Midbrain (tissue), 1 donor: ENCODE results near the gene PLCG1.
"Not testable (repeated sequence)": the region's sequence is repeated elsewhere in the genome, so short reads cannot be mapped to it uniquely, and the experiment has no call there.

Source experiments
- DNase-seq: peaks from one replicate; lab custom pipeline; 2025; lab: John Stamatoyannopoulos, UW

Gene PLCG1

DNA sequence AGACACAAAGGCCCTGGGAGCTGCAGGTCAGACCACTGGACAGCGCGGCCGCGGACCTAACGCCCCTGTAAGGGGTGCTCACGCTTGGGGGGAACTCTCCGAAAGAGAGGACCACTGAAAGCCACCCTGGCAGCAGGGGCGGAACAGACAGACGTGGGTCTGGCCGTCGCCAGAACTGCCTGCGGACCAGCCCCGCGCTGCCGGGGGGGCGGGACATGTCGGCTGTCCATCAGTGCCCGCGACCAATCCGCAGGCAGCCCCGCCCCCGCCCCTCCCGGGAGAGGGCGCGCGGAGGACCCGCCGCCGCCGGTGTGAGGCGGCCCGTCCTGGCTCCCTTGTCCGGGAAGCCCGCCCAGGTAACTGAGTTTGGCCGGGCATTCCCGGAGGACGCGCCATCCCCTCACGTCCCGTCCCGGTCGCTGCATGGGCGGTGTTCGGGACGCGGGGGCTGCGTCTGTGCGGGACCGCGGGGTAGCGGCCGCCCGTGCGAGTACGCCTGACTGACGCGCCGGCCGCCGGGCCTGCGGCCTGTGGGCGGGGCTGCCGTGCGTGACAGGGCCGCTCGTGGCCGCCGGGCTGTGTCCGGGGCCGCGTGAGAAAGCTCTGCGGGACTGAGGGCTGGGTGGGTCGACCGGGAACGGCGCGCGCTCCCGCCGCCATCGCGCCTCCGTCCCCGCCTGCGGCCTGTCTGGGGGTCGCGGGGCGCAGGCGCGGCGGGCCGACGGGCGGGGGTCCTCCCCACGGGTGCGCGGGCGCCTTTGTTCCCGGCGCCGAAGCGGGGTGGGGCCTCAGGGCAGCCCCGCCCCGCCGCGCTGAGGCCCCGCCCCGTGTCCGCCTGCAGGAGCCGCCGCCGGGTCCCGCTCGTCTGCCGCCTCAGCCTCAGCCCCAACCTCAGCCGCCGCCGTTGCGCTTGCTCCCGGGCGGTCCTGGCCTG is at the start of gene PLCG1:
Gene PLCG1 (plus strand): TSS at position 864 of the 934 bp plus-strand sequence. CDS start 99 bp downstream, outside the sequence.
- peak; percentile 91 for DNase-seq

DNA sequence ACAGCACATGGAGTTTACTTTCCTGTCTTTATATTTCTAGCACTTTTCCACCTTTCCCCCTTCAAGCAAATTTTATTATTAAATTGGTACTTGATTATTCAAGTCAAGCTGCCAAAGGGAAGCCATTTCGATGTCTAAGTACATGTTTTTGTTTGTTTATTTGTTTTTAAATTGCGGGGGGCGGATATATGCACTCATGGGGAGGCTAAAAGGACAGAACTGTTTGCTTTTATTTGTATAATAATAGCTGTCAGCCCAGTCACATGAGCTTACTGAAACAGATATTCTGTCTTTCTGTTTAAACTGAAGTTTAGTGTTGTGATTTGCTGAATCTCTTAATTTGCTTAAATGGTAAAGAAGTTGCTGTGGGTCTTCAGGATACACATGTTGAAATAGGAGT is 49.6 kb upstream of the PLCG1 start:
- DNase-seq = no peak

DNA sequence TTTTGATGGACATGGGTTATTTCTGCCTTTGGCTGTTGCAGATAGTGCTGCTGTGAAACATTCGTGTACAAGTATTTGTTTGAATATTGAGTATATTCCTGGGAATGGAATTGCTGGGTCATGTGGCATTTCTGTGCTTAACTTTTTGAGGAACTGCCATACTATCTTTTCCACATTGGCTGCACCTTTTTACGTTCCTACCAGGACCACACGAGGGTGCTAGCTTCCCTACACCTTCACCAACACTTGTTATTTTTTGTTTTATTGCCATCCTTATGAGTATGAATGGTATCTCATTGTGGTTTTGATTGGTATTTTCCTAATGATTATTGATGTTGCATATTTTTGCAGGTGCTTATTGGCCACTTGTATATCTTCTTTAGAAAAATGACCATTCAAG is 47.8 kb upstream of the PLCG1 start:
- no peak for DNase-seq

DNA sequence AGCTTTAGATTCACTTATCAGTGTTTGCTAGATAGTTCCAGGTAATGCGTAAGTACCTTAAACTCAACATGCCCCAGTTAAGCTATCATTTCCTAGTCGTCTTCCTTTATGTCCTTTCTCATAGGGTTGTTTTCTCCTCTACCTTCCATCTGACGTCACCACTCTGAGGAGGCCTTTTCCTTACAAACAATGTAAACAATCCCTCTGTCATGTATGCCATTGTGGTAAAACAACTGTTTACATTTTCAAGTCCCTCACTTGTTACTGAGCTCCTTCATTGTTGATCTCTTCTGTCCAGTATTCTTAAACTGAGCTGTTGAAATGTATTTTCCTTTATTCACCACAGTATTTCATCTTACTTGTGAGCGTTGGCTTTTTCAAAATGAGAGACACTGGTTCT is 45.4 kb upstream of the PLCG1 start:
- DNase-seq = no peak

GRCh38 chr20:41094353-41095055 is 42.8 kb upstream of the PLCG1 start:
- no peak for DNase-seq

DNA sequence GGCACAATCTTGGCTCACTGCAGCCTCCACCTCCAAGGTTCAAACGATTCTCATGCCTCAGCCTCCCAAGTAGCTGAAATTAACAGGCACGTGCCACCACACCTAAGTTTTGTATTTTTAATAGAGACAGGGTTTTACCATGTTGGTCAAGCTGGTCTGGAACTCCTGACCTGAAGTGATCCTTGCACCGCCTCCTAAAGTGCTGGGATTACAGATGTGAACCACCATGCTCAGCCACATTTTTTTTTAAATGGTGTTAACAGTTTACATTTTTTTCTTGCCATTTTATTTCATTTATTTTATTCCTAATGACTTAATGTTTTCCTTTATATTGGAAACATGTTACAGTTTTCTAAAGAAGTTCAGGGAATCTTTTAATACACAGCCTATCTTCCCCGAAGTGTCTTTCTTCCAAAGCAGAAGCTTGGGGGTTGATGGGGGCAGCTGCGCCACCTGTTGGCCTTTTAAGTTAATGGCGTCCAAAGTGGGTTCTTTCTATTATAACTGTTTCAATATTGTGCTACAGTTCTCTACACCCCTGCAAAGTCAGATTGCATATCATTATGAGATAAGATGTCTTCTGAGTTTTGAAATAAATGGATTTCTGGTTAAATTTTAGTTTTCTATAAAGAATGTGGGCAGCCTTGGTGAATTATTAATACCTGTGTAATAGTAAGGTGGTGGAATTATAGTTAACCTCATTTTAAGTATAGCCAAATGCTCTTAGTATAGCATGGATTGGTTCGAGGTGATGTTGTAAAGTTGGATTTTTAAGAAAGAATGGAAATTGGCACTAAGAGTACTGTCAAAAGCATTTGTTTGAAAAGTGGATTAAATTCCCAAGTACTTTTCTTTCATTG is 42.0 kb upstream of the PLCG1 start:
- DNase-seq = peak; percentile 61

GRCh38 chr20:41098703-41099250 is 38.6 kb upstream of the PLCG1 start:
- DNase-seq = no peak

DNA sequence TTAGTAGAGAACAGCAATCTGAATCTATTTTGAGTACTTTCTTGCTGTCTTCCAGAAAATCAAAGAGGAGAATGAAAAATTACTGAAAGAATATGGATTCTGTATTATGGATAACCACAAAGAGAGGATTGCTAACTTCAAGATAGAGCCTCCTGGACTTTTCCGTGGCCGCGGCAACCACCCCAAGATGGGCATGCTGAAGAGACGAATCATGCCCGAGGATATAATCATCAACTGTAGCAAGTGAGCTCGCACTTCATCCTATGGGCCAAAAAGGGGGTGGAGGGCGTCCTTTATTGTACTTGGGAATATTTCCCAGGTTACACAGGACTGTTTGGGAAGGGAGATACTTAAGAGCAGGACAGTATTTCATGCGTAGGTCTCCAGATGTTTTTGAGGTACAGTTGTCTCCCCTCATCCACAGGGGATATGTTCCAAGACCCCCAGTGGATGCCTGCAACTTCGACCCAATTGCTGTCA is 37.3 kb upstream of the PLCG1 start:
- DNase-seq = no peak

DNA sequence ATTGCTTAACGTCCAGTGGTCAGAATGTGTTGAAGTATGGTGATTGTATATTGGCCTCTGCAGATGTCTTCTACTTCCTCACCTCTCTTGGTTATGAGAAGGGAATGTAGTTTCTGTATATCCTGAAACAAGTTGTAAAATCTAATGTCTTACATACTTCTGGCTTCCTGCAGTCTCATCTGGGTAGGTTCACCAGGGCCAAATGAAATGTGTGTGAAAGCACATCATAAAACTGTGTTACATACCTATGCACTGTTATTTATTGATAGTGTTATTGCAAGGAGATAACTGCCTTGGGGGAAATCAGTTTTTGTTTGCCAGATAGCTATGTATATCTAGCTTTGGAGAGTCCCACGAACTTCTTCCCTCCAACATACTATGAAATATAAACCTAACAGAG is 35.7 kb upstream of the PLCG1 start:
- DNase-seq = no peak

DNA sequence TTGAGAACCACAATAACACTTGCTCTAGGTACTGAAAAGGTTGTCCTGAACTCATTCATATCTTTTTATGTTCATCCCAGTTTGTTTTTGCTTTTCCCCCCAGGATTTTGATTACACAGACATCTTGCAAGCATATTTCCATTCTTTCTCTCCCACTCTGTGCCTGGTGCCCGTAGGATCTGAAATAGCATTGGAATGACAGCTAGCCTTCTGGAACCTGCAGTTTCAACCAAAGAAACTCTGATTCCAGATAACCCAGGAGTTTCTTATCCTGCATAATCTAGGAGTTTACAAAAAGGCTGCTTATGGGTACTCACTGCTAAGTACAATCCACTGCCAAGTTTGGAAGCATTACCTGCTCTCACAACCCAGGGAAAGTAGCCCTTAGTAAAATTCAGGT is 28.8 kb upstream of the PLCG1 start:
- DNase-seq = no peak

DNA sequence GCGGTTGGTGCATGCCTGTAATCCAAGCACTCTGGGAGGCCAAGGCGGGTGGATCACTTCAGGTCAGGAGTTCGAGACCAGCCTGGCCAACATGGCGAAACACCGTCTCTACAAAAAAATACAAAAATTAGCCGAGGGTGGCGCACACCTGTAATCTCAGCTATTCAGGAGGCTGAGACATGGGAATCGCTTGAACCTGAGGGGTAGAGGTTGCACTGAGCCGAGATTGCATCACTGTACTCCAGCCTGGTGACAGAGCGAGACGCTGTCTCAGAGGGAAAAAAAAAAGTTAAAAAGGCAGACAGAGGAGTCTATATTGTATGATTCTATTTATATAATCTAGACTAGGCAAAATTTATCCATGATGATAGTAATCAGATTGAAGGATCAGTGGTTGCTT is 27.3 kb upstream of the PLCG1 start:
- no peak for DNase-seq

GRCh38 chr20:41110930-41111577 is 26.3 kb upstream of the PLCG1 start:
- DNase-seq = no peak

GRCh38 chr20:41111578-41111951 is 25.8 kb upstream of the PLCG1 start:
- no peak for DNase-seq

GRCh38 chr20:41116282-41116956 is 20.9 kb upstream of the PLCG1 start:
- DNase-seq = no peak

DNA sequence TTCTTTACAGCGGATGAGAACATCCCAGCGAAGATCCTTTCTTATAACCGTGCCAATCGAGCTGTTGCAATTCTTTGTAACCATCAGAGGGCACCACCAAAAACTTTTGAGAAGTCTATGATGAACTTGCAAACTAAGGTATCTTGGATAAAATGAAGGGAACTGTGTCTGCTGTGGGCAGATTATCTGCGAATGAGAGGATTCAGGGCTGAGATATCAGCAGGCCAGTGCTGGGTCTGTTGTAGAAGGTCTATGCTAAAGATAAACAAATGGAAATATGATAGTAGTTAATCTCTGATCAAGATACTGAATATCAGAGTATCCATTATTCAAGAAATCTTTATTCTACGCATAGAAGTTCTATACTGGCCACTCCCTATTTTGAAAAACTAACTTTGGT is 19.2 kb upstream of the PLCG1 start:
- not testable (repeated sequence) for DNase-seq

DNA sequence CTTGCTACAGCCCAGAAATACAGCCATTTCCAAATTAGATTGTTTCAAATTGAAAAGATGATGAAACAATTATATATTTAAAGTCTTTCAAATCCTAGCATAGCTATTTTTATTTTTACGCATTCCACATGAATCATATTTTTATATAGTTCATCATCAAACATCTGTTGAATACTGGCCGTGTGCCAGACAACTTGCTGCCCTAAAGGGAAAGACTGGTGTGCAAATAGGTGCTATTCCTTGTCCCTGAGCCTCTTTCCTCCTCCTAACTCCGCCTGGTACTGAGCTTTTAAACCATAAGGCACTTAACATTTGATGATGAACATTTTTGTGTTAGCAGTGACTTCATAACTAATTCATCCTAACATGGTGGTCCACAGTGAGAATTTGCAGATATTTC is 18.7 kb upstream of the PLCG1 start:
- no peak for DNase-seq

DNA sequence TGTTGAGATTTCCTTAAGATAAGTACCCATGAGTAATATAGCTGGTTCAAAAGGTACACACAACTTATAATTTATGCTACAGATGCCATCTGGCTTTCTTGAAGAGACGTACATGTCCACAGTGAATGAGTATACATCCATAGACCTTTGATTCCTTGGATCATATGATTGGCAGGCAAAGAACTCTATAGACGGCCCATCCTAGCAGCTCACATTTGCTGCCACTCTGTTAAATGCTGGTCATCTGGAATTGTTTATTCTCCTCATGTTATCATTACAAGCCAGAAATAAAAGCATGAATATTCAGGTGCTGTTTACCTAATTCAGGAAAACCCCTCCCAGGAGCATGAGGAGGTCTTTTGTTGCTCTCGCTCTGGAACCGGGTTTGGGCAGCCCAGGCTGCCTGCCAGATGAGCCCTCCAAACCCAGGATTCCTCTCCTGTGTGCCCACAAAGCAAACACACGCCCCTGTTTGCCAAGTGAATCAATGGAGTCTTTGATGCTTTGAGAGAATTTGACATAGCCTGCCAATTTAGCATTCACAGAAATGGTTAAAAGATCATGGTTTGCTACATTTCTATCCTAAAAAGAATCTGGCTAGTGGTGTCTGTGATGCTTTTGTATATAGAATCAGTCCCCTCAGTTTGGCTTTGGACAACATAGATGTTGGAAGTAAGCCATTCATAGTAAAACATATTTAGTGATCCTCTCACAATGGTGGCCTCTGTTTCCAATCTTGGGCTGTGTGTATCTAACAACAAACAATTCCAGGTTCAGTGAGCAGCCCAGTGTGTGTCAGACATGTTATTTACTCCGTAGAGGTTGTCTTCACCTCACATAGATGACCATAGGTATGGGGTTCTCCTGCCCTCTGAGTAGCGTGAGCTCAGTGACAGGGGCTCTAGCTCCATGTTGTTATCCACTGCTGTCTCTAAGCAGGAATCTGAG is 17.5 kb upstream of the PLCG1 start:
- DNase-seq = peak; percentile 79

DNA sequence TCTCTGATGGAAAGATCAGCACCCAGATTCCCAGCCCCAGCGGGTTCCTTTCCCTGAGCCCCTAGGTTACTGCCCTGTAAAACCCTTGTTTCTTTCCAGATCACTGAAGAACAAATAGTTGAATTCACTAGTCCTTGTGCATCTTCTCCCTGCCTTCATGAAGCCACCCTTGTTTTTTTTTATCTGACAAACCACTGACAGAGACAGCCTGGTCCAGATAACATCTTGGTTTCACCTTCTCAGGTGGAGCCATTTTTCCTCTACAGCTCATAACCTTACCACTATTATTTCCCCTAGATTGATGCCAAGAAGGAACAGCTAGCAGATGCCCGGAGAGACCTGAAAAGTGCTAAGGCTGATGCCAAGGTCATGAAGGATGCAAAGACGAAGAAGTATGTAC is 15.9 kb upstream of the PLCG1 start:
- DNase-seq = no peak

DNA sequence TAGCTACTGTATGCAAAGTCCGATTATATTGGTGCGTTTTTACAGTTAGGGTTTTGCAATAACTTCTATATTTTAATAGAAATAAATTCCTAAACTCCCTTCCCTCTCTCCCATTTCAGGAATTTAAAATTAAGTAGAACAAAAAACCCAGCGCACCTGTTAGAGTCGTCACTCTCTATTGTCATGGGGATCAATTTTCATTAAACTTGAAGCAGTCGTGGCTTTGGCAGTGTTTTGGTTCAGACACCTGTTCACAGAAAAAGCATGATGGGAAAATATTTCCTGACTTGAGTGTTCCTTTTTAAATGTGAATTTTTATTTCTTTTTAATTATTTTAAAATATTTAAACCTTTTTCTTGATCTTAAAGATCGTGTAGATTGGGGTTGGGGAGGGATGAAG is 13.7 kb upstream of the PLCG1 start:
- DNase-seq = no peak
